ENCODE measurements around the gene USP8. TPM values are rescaled to one million over a fixed set of nuclear protein-coding genes. Genes with fewer than 3 reads are reported as not detected.
"Not testable (repeated sequence)": the region's sequence is repeated elsewhere in the genome, so short reads cannot be mapped to it uniquely, and the experiment has no call there.

USP8 gene
- total RNA-seq, 4 donors from 2014 or later = 32.8 to 62.7 (median 39.0) TPM

GRCh38 chr15:50500352-50500751 is 76.1 kb downstream of the USP8 start:
- 55% methylated on average over 3 of the region's 3 CpGs for WGBS
- Histone ChIP-seq H3K27me3 (no peaks in the 10 kb centered on the region), H3K4me3 (no peak overlapping the region), H3K9me3 (no peaks in the 10 kb centered on the region), H3K4me1 (no peaks in the 10 kb centered on the region), H3K36me3 (peaks cover 86% of the 10 kb centered on the region), H3K27ac (no peak overlapping the region)
- TF ChIP-seq EP300 (IDR thresholded peaks at IDR 0.05) (no peak), CTCF (IDR thresholded peaks at IDR 0.05) (no peak), POLR2AphosphoS5 (IDR thresholded peaks at IDR 0.05) (no peak), POLR2A (IDR thresholded peaks at IDR 0.05) (no peak)
- DNase-seq (ENCODE audit: low spot score in 2 of 2) = no peak

GRCh38 chr15:50501815-50502214 is 77.6 kb downstream of the USP8 start:
- no peaks in the 10 kb centered on the region for H3K4me1 ChIP-seq
- TF ChIP-seq CTCF (IDR thresholded peaks at IDR 0.05) (no peak), POLR2A (IDR thresholded peaks at IDR 0.05) (no peak), EP300 (IDR thresholded peaks at IDR 0.05) (no peak), POLR2AphosphoS5 (IDR thresholded peaks at IDR 0.05) (no peak)
- H3K4me3 ChIP-seq = no peak overlapping the region
- no peak for DNase-seq (ENCODE audit: low spot score in 2 of 2)
- H3K27me3 ChIP-seq = no peaks in the 10 kb centered on the region
- no peaks in the 10 kb centered on the region for H3K9me3 ChIP-seq
- H3K36me3 ChIP-seq = peaks cover 73% of the 10 kb centered on the region
- WGBS = 97% methylated on average over 4 of the region's 4 CpGs
- H3K27ac ChIP-seq = no peak overlapping the region

GRCh38 chr15:50503144-50503543 is 78.9 kb downstream of the USP8 start:
- WGBS = 97% methylated on average over 7 of the region's 7 CpGs
- Histone ChIP-seq H3K9me3 (no peaks in the 10 kb centered on the region), H3K4me1 (no peaks in the 10 kb centered on the region), H3K27me3 (no peaks in the 10 kb centered on the region), H3K27ac (no peak overlapping the region), H3K36me3 (peaks cover 59% of the 10 kb centered on the region), H3K4me3 (no peak overlapping the region)
- no peak for DNase-seq (ENCODE audit: low spot score in 2 of 2)
- TF ChIP-seq POLR2AphosphoS5 (IDR thresholded peaks at IDR 0.05) = no peak
- no peak for TF ChIP-seq CTCF (IDR thresholded peaks at IDR 0.05)
- TF ChIP-seq EP300 (IDR thresholded peaks at IDR 0.05) = no peak
- no peak for TF ChIP-seq POLR2A (IDR thresholded peaks at IDR 0.05)

- peaks cover 34% of the 10 kb centered on the region for H3K36me3 ChIP-seq
- DNase-seq (ENCODE audit: low spot score in 2 of 2); H3K9me3 ChIP-seq; H3K4me3 ChIP-seq; H3K4me1 ChIP-seq; H3K27ac ChIP-seq; H3K27me3 ChIP-seq: not testable (repeated sequence)
- 87% methylated on average over 2 of the region's 2 CpGs for WGBS
Observed at GRCh38 chr15:50505656-50506055, 81.5 kb downstream of the USP8 start.

- WGBS = 95% methylated on average over 8 of the region's 8 CpGs
- no peak overlapping the region for H3K4me3 ChIP-seq
- H3K27ac ChIP-seq = no peak overlapping the region
- TF ChIP-seq POLR2A (IDR thresholded peaks at IDR 0.05) (no peak), CTCF (IDR thresholded peaks at IDR 0.05) (no peak), POLR2AphosphoS5 (IDR thresholded peaks at IDR 0.05) (no peak)
- no peak for DNase-seq (ENCODE audit: low spot score in 2 of 2)
- peaks cover 30% of the 10 kb centered on the region for H3K36me3 ChIP-seq
- H3K4me1 ChIP-seq = no peaks in the 10 kb centered on the region
- H3K9me3 ChIP-seq = no peaks in the 10 kb centered on the region
- no peaks in the 10 kb centered on the region for H3K27me3 ChIP-seq
Observed at GRCh38 chr15:50506121-50506520, 81.9 kb downstream of the USP8 start.

GRCh38 chr15:50513001-50513400 is 88.8 kb downstream of the USP8 start:
- no peak overlapping the region for H3K4me3 ChIP-seq
- H3K27ac ChIP-seq = no peak overlapping the region
- DNase-seq (ENCODE audit: low spot score in 2 of 2) = no peak
- no peaks in the 10 kb centered on the region for H3K9me3 ChIP-seq
- H3K36me3 ChIP-seq = peaks cover 4% of the 10 kb centered on the region
- TF ChIP-seq EP300 (IDR thresholded peaks at IDR 0.05) (no peak), CTCF (IDR thresholded peaks at IDR 0.05) (no peak), POLR2AphosphoS5 (IDR thresholded peaks at IDR 0.05) (no peak), POLR2A (IDR thresholded peaks at IDR 0.05) (no peak)
- H3K4me1 ChIP-seq = no peaks in the 10 kb centered on the region
- H3K27me3 ChIP-seq = no peaks in the 10 kb centered on the region
